ENCODE measurements around the gene TAF15. TPM values are rescaled to one million over a fixed set of nuclear protein-coding genes. Genes with fewer than 3 reads are reported as not detected.

Gene TAF15
- 72.8 TPM for total RNA-seq

DNA sequence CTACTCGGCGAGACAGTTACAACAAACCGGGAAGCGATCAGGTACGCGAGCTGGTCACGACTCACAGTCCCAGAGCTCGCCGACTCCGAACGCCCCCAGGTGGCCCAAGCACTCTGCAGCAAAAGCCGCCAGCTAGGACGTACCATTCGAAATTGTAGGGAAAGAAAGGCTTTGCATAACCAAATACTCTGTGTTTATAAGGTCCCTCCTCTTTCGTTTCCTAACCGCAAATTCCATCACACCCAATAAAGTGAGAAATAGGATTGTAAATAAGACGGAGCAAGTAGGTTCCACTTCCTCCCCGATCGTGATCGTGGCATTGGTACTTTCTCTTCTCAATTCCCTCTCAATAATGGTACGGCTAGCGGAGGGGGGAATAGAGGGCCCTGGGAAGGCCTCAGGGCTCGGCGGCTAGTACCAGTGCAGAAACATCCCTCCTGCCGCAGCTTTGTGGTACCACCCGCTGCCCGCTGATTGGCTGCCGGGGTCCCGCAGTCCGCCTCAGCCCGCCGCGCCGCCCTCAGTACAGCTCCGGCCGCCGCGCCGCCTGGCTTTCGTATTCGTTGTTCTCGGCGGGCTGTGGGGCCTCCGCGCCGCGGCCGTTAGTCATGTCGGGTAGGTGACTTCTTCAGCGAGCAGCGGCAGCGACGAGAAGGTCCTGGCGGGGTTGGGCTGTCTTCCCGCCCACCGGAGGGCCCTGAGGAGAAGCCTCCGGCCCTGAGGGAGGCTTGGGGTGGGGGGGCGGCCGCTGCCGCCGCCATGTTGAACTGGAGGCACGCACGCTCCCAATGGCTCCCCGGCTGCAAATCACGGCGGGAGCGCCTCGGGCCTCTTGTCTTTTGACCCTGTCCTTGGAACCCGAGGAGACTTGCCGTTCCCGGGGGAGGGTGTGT is at the start of gene TAF15:
TAF15 (plus strand) TSS at position 523 of the 893 bp plus-strand sequence; CDS start at position 609, 86 bp downstream.
- peak; percentile 95 for DNase-seq

DNA sequence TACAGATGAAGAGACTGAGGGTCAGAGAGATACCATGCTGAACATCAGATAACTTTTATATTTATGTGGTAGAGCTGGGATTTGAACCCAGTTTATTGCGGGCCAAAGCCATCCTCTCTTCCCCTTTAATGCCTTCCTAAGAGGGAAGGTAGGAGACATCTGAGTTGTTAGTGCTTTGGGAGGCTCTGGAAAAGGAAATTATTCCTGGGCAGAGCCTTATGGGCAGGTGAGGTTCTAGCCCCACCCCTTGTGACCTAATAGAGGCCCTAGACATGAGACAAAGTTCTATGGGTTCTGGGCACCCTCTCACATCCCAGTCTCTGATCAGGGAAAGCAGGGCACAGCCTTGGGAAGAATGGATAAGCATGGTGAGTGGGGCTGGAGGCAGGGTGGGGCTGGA is 48.7 kb upstream of the TAF15 start, which contains the start of gene C17orf50:
C17orf50 (plus strand) TSS at position 301 of the 400 bp plus-strand sequence; CDS start at position 356, 55 bp downstream.
- DNase-seq = no peak

DNA sequence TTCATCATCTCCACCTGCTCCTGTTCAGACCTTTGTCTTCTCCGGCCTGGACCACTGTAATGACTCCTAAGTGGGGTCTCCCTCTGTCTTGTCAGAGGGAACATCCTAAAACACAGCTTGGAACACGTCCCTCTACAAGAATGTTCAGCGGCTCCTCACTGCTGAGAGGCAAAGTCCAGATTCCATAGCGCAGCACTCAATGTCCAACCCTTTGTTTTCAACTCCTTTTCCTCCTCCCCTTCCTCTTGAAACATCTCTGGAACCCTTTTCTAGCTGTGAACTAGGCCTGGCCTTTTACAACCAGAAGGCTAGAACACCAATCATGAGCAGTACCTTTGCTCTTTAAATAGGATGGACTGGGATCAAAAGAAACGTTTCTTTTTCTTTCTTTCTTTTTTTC is 47.7 kb upstream of the TAF15 start:
- DNase-seq = no peak

DNA sequence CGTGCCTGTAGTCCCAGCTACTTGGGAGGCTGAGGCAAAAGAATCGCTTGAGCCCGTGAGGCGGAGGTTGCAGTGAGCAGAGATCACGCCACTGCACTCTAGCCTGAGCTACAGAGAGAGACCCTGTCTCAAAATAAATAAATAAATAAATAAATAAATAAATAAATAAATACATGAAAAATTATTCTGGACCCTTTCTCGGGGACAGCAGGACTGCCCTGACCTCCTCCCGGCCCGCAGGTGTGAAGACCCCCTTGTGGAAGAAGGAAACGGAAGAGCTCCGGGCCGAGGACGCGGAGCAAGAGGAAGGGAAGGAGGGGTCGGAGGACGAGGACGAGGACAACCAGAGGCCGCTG is 45.5 kb upstream of the TAF15 start:
- no peak for DNase-seq

DNA sequence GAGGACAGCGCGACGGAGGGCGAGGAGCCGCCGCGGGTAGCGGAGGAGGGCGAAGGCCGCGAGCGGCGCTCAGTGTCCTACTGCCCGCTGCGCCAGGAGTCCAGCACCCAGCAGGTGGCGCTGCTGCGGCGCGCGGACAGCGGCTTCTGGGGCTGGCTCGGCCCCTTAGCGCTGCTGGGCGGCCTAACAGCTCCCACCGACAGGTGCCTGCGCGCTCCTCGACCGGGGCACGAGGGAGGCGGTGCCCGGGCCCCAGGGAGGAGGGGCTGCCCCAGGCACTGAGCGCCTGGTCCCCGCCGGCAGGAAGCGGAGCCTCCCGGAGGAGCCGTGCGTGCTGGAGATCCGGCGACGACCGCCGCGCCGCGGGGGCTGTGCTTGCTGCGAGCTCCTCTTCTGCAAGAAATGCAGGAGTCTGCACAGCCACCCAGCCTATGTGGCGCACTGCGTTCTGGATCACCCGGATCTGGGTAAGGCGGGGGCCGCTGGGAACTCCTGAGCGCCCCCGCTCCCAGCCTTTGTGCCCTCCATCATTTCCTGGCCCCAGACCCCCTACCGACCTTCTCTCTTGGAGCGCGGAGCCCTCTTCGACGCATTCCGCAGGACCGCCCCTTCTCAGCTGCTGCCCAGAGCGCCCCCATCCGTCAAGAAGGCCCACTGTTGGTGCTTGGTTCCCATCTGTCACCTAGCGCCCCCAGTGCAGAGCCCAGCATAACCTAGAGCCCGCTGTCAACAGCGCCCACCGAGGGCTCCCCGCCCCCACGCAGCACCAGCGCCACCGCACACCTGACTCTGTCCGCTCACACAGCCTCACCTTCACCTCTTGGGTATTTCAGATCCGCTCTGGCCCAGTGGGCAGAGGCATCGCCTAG is 44.9 kb upstream of the TAF15 start:
- peak; percentile 82 for DNase-seq

DNA sequence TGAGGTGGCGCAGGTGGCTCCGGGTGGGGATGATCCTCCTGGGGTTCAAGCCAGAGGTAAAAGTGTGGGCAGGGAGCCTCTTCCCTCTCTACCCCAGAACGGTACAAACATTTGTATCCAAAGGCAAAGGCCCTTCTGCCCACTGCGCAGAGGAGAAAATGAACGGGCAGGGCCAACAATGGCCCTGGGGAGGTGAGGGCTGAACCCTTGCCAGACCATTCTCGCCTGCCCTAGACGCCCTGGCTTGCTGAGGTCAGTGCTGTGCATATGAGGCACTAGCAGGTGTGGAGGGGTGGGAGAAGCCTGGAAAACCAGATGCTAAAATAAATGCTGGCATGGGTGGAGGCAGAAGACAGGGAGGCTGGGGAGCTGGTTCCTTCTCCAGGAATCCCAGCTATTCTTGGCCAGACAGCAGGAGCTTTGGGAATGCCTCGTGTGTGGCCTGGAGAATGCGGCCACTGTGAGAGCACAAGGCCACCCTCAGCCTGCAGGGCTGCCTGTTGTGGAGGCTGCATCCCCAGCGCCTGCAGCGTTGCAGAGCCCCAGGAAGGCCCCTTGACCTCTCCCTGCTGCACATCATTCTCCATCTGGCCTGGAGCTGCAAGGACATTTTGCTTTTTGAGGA is 44.1 kb upstream of the TAF15 start:
- DNase-seq = no peak

DNA sequence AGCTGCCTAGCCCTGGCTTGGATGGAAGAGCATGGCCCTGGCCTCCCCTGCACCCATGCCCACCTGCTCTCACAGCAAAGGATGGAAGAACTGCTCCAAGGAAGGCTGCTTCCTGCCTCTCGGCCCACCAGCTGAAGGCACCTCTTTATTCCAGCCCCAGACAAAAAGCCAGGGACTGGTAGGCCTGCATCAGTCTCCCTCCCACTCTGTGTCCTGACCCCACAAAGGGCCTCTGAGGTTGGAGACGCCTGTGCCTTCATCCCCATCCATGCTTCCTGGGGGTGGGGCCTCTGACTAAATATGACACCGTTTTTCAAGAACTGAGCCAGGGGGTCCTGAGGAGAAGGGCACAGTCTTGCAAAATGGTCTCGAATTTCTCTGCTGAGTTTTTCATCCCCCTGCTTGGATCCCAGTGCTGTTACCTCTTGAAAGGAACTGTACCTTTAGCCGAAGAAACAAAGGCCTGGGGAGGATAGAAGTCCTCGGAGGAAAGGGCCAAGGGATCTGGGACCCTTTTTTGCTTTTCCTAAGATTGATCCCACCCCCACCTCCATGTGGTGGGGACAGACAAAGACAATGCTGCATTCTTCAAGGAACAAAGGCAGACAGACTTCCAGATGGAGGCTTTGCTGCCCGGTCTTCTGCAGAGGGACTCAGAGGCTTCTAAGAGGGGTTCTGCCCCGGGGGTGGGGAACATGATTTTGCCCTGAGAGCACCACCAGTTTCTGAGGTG is 43.4 kb upstream of the TAF15 start:
- DNase-seq = no peak

DNA sequence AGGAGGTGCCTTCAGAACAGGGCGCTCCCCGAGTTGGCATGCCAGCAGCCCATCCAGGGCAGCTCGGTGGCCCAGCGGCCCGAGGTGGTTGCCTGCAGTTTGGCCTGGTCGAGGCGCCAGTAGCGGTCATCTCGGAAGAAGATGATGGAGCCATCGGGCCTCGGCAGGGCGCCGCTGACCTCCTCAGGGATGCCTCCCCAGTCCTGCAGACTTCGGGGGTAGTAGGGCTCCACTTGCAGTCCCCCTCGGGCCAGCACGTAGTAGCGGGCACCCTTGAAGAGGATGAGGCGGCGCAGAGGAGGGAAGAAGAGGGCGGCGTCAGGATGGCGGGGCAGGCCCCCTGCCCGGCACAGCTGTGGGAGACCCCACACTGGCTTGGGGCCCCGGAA is 42.8 kb upstream of the TAF15 start:
- DNase-seq = no peak

DNA sequence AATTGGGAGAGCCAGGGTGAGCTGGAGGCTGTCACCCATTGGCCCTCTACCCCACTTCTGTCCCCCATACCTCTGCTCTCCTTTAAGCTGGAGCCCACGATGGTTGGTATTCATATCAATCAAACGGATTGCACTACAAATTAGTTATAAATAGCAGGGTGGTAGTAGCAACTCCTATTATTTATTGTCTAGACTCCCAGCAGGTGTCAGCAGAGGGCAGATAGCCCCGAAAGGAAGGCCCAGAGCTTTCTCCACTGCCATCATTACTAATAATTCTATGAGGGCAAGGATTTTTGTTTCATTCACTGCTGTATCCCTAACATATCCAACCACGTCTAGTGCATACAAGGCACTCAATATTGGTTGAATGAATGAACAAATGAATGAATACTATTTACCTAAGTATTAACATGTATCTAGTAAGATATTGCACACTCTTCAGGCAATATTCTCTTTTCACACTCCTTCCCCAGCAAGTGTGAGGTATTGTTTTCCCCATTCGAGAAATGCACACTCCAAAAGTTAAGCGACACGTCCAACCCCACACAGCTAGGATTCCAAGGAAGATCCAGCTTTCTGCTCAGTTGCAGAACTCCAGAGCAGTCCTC is 42.3 kb upstream of the TAF15 start:
- no peak for DNase-seq

DNA sequence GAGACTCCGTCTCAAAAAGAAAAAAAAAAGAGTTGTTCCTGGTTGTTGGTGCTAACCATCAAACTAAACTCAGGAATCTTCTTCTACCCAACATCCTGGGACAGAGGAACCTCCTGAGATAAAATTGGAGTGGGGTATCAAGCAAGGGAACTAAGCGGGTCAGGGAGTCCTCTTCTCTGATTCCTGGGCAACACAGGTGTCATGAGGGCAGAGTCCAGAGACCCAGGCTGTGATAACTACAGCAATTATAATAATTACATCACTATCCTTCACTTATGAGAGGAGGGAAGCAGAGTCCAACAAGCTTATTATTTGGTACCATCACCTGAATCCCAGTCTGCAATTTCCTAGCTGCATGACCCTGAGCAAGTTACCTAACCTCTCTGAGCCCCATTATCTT is 40.5 kb upstream of the TAF15 start:
- DNase-seq = no peak

DNA sequence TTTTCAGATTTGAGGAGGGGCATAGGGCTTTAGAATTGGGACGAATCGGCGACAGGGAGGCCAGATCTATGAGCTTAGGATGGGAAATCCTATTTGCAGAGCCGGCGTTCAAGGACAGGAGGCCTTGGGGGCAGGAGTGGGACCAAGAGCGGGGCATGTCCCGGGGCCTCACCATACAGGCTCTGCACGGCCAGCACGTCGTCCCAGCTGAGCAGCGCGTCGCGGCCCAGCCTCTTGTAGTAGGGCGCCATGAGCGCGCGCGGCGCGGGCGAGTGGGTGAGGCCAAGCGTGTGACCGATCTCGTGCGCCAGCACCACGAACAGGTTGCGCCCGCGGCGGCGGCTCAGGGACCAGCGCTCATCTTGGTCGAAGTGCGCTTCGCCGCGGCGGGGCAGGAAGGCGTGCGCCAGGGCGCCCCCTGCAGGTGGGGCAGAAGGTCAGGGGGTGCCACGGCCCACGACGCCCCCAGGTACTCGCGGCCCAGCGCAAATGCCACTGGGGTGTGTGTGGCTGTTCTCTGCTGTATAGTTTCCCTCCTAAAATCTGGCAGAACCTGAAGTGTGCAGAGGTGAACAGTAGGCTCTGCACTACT is 39.3 kb upstream of the TAF15 start:
- DNase-seq = no peak

DNA sequence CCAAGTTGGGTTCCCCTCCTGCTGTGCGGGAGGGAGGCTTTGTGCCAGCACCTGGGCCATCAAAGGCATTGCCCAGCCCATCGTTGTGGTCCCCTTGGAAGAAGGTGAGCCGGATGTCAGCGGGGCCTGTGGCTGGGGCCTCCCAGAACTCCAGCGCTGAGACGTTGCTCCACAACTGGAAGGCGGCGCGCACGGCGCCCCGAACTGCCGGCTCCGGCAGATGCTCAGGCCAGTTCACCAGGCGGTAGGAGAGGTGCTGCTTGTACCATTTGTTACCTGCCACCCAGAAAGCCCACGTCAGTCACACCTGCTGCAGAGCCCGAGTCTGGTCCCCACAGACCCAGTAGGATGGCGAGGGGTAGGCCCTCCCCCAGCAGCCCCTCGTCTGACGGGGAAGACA is 36.2 kb upstream of the TAF15 start:
- no peak for DNase-seq

DNA sequence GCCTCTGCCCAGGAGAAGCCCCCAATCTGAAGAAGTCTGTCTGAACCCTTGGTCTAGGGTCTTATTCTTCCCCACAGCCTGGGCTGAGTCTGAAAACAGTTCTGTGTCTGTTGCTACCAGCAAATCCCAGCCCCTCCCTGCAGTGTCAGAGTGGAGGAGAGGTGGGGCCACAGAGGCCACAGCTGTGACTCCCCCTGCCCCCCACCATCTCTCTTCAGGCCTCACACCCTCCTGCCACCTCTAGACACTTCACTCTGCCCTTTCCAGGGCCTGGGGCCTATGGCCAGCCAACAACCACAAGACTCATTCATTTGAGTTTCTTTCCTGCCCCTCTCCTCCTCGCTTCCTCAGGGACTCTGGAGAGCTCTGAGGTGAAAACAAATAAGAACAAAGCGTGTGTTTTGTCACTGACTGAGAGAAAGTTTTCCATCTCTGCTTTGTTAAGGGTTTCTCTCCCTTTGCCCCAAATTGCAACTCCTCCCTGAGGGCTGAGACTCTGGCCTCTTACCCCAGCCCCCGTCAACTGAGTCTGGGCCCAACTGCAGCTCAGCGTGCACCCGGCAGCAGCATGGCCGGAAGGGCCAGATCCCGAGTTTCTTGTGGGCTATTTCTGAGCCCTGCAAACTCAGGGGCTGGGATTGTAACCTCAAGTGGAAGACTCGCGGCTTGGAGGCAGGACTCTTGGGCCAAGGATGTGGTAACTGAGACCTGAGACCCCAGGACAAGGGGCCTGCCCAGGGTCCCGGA is 35.4 kb upstream of the TAF15 start:
- DNase-seq = no peak

DNA sequence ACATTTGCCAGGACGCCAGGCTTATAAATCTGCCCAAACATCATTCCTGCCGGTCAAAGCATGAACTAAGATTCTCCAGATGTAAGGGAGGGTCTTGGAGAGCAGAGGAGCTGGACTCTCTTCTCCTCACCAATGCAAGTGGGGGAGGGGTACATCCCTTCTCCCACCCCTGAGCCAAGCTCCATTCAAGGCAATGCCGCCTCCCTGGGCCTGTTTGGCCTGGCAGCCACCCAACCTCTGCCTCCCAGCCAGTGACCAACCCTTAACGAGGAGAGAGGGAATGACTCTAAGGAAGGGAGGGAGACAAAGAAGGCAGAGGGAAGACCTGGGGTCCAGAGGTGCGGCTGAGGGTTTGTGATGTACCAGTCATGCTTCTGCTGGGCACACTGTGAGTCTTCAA is 34.8 kb upstream of the TAF15 start:
- DNase-seq = no peak

DNA sequence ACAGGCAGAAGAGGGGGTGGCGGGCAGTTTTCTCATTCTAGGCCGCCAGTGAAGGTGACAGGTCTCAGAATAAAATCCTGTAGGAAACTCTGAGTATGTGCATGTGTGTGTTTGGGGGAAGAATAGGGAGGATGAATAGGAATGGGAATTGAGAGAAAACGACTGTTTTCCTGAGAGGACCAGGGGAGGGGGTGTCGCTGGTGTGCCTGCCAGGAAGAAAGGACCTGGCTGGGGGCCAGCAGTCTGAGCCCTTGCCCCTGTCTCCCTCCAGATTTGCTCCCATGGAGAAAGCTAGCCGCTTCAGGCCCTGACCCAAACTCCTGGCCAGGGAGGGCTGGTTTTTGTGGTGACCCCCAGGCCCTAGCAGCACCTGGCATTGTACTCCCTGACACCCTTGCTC is 34.2 kb upstream of the TAF15 start:
- no peak for DNase-seq

DNA sequence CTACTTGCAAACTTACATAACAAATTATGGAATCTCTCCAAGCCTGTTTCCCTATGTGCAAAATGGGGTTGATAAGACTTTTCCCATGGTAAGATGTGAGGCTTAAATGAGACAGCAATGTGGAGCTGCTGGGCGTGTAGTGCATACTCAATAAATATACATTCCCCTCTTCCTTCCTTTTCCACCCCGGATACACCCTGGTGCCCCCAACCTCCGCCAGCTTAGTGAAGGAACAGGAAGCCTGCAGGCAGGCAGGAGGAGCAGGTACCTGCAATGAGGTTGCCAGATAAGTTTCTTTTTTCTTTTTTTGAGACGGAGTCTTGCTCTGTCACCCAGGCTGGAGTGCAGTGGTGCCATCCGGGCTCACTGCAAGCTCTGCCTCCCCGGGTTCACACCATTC is 33.7 kb upstream of the TAF15 start:
- DNase-seq = no peak

DNA sequence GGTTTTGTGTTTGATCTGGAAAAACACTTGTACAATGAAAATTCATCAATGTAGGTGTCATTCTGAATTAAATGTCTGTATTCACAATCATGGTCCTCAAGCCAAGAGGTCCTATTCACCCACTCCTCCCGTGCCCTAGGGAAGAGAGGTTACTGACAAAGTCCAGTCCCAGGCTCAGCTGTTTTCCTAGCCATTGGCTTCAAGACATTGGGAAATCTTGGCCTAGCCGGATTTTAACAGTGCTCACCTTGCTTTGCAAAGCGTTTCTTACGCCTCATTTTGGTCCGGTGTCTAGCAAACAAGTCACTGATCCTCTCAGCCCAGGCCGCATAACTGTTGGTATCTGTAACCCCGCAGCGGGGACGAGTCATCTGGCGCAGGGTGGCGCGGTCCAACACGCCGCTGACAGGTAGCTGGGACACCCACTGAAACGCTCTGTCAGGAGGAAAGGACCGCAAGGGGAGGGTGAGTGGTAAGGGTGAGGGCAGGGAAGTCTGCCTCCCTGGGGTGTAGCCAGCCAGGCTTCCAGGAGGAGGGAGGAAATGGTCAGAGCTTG is 30.6 kb upstream of the TAF15 start:
- DNase-seq = no peak

DNA sequence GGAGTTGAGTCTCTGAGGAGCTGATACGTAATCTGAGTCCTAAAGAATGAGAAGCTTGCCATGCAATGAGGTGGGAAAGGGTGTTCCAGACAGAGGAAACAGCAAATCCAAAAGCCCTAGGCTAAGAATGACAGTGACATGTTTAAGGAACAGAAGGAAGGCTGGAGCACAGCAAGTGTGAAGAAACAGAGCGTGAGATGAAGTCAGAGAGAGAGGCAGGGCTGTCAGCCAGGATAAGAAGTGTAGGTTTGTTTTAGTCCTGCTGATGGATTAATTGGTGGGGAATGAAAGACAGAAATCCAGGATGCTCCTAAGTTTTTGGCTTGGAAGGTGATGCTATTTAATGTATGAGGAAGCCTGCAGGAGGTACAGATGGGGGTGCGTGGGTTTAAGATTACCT is 28.3 kb upstream of the TAF15 start:
- DNase-seq = no peak

DNA sequence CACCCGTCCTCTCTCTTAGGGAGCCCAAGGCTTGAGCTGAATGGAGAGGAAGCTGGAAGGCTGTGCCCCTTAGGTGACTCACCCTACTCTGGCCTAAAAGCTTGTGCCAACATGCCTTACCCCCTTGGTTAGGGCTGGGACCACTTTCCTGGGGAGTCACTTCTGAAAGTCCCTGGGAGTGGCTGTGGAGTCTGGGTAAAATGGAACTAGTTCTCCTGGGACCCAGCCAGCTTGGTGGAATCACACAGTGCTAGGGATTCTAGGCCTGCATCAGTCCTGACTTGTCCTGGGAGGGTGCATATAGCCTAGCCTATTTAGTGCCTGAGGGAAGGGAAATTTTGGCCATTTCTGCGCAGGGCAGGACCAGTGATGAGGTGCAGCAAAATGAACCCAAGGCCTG is 24.4 kb upstream of the TAF15 start:
- no peak for DNase-seq

DNA sequence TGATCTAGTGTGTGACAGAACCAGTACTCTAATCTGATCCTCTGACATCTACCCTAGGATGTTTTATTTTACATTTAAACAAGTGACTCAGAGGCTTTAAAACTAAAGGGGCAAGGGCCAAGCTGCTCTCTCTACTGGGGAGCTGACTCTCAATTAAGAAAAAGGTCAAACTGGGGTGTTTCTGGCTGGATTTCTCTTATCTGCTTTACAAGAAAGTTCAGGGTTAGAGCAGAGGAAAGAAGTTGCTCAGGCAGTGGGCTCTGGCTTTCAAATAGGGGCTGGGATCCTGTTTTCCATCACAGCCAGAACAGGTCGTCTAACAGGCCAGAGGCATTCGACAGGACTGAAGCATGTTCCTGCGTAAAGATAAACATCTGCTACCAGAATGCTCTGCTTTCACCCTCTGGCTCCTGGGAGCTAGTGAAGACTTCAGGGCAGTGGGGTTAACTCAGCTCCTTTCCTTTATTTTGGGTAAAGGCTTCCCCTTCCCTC is 22.3 kb upstream of the TAF15 start:
- no peak for DNase-seq

Data from occipital lobe (tissue), 2 donors.